Right lobe of liver (tissue), 4 donors: ENCODE data around the gene OVCH2.

ENCODE experiments used
- CTCF ChIP-seq, 4 donors: fragments of 200-600 bp in 3 of 4; fragments of 450-650 bp in 1 of 4; IDR thresholded peaks; one replicate each; pipeline versions ENCODE4 v1.5.1 to v1.8.0; 2016 to 2022; ENCODE audit warnings: antibody characterized with exemption in 4 of 4, mild to moderate bottlenecking in 2 of 4
- POLR2A ChIP-seq: fragments of 450-650 bp; IDR thresholded peaks from one replicate; pipeline ENCODE4 v1.6.1; 2017; ENCODE audit warnings: antibody characterized with exemption, mild to moderate bottlenecking
- donor health status: DM: no; HTN: no; CAD: no.
- donor health status: DM: no; HTN: no; CAD: no.
- donor health status: DM: no; HTN: yes; CAD: no.

DNA sequence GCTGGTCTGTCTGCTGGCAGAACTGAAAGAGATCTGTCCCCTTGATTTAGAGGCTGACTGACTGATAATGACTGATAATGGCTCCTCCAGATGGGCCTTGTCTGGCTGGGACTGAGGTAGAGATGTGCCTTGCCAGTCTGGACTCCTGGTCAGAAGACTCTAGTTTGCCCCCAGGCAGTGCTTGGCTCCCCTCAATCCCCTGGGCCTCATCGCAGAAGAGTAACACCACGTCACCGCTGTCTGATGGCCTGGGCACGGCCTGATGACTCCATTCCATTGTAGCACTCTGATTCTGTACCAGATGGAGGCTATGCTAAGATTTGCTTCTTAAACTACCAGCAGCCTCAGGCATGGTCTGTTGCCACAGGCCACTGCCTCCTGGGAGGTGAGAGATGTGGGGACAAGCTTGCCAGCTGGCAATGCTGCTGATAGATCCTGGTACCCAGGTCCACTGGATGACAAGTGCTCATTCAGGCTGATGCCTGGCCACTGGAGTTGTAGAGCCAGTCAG, 52.0 kb downstream of the OVCH2 start:
- no peak for TF ChIP-seq CTCF (IDR thresholded peaks at IDR 0.05)
- TF ChIP-seq POLR2A: no peak
